ENCODE measurements around the gene BMPR1A.

DNA sequence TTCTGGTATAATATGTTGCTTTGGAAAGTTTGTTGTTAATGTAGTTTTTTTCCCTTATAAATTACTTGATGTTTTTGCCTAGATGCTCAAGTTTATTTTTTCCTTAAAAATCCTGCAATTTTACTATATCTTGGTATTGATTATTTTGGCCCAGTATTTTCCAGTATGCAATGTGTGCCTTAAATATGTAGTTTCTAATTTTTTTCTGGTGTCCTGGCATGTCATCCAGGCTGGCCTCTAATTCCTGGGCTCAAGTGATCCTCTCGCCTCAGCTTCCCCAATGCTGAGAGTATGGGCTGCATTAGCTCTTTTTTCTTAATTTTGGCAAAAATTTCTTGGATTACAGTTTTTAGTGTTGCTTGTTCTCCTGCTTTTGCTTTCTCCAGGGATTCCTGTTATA lies 57.6 kb downstream of the BMPR1A start:
- TF ChIP-seq, protein P1, sequence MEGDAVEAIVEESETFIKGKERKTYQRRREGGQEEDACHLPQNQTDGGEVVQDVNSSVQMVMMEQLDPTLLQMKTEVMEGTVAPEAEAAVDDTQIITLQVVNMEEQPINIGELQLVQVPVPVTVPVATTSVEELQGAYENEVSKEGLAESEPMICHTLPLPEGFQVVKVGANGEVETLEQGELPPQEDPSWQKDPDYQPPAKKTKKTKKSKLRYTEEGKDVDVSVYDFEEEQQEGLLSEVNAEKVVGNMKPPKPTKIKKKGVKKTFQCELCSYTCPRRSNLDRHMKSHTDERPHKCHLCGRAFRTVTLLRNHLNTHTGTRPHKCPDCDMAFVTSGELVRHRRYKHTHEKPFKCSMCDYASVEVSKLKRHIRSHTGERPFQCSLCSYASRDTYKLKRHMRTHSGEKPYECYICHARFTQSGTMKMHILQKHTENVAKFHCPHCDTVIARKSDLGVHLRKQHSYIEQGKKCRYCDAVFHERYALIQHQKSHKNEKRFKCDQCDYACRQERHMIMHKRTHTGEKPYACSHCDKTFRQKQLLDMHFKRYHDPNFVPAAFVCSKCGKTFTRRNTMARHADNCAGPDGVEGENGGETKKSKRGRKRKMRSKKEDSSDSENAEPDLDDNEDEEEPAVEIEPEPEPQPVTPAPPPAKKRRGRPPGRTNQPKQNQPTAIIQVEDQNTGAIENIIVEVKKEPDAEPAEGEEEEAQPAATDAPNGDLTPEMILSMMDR (conservative IDR thresholded peaks at IDR 0.05) = no peak
- TF ChIP-seq ZFX (IDR thresholded peaks at IDR 0.05) = no peak

All from C4-2B (cell line).